OCI-LY3 (cell line): Measurements from ENCODE around the gene EHBP1.

Source experiments
- EZH2phosphoT487 ChIP-seq: fragments of 200-600 bp; shearing (Covaris generic); IDR thresholded peaks from 2 replicates; pipeline ENCODE4 v1.6.1; 2018; ENCODE audit warnings: antibody characterized with exemption, mixed run types, low read depth
- TF ChIP-seq, protein P1 (sequence below): fragments of 200-600, 300-600 bp; sonication (generic); IDR thresholded peaks from 2 replicates; pipeline ENCODE4 v1.5.1; 2014; ENCODE audit warnings: antibody characterized with exemption, low read length, low read depth

DNA sequence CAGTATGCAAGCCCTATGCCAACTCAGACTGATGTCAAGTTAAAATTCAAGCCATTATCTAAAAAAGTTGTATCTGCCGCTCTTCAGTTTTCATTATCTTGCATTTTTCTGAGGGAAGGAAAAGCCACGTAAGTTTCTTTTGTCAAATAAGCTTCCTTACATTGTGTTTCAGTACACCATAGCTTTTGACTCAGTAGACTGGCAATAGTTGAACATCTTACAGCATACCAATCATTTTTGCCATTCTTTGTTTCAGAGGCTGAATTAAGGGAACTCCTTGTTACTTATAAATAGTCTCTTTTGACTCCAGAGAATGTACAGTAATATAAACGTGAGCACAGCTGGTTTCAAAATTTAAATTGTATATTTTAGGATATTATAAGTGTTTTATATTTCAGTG is 120.6 kb downstream of the EHBP1 start:
- TF ChIP-seq, protein P1, sequence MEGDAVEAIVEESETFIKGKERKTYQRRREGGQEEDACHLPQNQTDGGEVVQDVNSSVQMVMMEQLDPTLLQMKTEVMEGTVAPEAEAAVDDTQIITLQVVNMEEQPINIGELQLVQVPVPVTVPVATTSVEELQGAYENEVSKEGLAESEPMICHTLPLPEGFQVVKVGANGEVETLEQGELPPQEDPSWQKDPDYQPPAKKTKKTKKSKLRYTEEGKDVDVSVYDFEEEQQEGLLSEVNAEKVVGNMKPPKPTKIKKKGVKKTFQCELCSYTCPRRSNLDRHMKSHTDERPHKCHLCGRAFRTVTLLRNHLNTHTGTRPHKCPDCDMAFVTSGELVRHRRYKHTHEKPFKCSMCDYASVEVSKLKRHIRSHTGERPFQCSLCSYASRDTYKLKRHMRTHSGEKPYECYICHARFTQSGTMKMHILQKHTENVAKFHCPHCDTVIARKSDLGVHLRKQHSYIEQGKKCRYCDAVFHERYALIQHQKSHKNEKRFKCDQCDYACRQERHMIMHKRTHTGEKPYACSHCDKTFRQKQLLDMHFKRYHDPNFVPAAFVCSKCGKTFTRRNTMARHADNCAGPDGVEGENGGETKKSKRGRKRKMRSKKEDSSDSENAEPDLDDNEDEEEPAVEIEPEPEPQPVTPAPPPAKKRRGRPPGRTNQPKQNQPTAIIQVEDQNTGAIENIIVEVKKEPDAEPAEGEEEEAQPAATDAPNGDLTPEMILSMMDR: no peak
- no peak for TF ChIP-seq EZH2phosphoT487
